ENCODE results near the gene REXO4. TPM values are rescaled to one million over a fixed set of nuclear protein-coding genes. Genes with fewer than 3 reads are reported as not detected.

REXO4 gene
- total and polyA plus RNA-seq, 10 of the 15 experiments (the other 5 are each of a cell fraction or from before 2014, with no cell fraction given) = 2.7 to 43.9 (median 30.5) TPM

DNA sequence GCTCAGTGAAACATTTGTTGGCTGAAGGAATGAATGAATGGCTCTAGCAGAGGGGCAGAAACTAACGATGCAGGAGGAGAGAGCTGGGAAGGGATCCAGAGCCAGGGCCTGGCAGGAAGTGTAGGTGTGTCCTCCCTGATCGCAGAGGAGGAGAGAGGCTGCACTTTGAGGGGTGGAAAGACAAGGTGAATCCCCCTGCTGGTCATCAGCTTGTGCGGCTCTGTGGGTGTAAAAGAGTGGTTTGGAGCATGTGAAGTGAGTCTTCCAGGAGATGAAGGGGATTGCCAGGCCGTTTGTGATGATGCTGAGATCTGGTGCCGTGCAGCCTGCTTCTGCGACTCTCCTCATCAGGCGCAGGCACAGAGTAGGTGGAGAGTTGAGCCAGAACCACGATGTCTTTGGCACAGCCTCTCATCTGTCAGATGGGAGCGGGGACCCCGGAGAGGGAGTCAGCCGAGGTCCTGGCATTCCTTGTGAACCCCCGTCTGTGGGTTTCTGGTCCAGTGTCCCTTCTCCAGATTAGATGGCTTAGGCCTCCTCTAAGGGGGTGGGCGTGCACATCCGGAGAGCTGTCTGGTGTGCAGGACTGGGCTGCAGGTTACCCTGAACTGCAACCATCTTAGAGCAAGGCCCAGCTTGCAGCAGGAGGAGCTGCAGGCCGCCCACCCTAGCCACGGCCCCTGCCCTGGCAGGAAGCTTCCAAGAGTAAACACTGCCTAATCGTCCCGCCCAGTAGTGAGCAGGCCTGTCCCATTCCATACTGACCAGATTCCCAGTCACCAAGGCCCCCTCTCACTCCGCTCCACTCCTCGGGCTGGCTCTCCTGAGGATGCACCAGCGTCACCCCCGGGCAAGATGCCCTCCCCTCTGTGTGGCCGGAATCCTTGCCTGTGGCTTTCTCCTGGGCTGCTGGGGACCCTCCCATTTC lies 4.1 kb upstream of the REXO4 start, which contains the start of gene ADAMTS13 (continued):
- TF ChIP-seq, protein P1, sequence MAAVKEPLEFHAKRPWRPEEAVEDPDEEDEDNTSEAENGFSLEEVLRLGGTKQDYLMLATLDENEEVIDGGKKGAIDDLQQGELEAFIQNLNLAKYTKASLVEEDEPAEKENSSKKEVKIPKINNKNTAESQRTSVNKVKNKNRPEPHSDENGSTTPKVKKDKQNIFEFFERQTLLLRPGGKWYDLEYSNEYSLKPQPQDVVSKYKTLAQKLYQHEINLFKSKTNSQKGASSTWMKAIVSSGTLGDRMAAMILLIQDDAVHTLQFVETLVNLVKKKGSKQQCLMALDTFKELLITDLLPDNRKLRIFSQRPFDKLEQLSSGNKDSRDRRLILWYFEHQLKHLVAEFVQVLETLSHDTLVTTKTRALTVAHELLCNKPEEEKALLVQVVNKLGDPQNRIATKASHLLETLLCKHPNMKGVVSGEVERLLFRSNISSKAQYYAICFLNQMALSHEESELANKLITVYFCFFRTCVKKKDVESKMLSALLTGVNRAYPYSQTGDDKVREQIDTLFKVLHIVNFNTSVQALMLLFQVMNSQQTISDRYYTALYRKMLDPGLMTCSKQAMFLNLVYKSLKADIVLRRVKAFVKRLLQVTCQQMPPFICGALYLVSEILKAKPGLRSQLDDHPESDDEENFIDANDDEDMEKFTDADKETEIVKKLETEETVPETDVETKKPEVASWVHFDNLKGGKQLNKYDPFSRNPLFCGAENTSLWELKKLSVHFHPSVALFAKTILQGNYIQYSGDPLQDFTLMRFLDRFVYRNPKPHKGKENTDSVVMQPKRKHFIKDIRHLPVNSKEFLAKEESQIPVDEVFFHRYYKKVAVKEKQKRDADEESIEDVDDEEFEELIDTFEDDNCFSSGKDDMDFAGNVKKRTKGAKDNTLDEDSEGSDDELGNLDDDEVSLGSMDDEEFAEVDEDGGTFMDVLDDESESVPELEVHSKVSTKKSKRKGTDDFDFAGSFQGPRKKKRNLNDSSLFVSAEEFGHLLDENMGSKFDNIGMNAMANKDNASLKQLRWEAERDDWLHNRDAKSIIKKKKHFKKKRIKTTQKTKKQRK (IDR thresholded peaks at IDR 0.05; ENCODE audit: low read depth, low read length) = no peak
- TF ChIP-seq BCL11A (IDR thresholded peaks at IDR 0.05; ENCODE audit: low read depth, low read length) (no peak), TBL1XR1 (IDR thresholded peaks at IDR 0.05; ENCODE audit: low read depth, low read length) (no peak), BRCA1 (IDR thresholded peaks at IDR 0.05; ENCODE audit: low read depth, low read length) (no peak), SIN3A (IDR thresholded peaks at IDR 0.05; ENCODE audit: low read depth, low read length) (no peak), CBX3 (IDR thresholded peaks at IDR 0.05; ENCODE audit: borderline replicate concordance, low read depth) (no peak), MEF2A (IDR thresholded peaks at IDR 0.05; ENCODE audit: insufficient read depth, low read depth, low read length) (no peak), BMI1 (IDR thresholded peaks at IDR 0.05; ENCODE audit: borderline replicate concordance) (no peak), POLR2AphosphoS2 (IDR thresholded peaks at IDR 0.05; ENCODE audit: low read depth, low read length) (no peak), TCF12 (IDR thresholded peaks at IDR 0.05; ENCODE audit: low read depth, low read length) (peak; percentile 49; the same call in 1 of the 2 replicates)
- TF ChIP-seq, protein P2, sequence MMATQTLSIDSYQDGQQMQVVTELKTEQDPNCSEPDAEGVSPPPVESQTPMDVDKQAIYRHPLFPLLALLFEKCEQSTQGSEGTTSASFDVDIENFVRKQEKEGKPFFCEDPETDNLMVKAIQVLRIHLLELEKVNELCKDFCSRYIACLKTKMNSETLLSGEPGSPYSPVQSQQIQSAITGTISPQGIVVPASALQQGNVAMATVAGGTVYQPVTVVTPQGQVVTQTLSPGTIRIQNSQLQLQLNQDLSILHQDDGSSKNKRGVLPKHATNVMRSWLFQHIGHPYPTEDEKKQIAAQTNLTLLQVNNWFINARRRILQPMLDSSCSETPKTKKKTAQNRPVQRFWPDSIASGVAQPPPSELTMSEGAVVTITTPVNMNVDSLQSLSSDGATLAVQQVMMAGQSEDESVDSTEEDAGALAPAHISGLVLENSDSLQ (IDR thresholded peaks at IDR 0.05) = peak; percentile 53; the same call in 1 of the 2 replicates
- TF ChIP-seq, protein P3, sequence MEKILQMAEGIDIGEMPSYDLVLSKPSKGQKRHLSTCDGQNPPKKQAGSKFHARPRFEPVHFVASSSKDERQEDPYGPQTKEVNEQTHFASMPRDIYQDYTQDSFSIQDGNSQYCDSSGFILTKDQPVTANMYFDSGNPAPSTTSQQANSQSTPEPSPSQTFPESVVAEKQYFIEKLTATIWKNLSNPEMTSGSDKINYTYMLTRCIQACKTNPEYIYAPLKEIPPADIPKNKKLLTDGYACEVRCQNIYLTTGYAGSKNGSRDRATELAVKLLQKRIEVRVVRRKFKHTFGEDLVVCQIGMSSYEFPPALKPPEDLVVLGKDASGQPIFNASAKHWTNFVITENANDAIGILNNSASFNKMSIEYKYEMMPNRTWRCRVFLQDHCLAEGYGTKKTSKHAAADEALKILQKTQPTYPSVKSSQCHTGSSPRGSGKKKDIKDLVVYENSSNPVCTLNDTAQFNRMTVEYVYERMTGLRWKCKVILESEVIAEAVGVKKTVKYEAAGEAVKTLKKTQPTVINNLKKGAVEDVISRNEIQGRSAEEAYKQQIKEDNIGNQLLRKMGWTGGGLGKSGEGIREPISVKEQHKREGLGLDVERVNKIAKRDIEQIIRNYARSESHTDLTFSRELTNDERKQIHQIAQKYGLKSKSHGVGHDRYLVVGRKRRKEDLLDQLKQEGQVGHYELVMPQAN (conservative IDR thresholded peaks at IDR 0.05) = no peak
- TF ChIP-seq, protein P4, sequence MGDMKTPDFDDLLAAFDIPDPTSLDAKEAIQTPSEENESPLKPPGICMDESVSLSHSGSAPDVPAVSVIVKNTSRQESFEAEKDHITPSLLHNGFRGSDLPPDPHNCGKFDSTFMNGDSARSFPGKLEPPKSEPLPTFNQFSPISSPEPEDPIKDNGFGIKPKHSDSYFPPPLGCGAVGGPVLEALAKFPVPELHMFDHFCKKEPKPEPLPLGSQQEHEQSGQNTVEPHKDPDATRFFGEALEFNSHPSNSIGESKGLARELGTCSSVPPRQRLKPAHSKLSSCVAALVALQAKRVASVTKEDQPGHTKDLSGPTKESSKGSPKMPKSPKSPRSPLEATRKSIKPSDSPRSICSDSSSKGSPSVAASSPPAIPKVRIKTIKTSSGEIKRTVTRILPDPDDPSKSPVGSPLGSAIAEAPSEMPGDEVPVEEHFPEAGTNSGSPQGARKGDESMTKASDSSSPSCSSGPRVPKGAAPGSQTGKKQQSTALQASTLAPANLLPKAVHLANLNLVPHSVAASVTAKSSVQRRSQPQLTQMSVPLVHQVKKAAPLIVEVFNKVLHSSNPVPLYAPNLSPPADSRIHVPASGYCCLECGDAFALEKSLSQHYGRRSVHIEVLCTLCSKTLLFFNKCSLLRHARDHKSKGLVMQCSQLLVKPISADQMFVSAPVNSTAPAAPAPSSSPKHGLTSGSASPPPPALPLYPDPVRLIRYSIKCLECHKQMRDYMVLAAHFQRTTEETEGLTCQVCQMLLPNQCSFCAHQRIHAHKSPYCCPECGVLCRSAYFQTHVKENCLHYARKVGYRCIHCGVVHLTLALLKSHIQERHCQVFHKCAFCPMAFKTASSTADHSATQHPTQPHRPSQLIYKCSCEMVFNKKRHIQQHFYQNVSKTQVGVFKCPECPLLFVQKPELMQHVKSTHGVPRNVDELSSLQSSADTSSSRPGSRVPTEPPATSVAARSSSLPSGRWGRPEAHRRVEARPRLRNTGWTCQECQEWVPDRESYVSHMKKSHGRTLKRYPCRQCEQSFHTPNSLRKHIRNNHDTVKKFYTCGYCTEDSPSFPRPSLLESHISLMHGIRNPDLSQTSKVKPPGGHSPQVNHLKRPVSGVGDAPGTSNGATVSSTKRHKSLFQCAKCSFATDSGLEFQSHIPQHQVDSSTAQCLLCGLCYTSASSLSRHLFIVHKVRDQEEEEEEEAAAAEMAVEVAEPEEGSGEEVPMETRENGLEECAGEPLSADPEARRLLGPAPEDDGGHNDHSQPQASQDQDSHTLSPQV (IDR thresholded peaks at IDR 0.05) = no peak
- TF ChIP-seq, protein P5, sequence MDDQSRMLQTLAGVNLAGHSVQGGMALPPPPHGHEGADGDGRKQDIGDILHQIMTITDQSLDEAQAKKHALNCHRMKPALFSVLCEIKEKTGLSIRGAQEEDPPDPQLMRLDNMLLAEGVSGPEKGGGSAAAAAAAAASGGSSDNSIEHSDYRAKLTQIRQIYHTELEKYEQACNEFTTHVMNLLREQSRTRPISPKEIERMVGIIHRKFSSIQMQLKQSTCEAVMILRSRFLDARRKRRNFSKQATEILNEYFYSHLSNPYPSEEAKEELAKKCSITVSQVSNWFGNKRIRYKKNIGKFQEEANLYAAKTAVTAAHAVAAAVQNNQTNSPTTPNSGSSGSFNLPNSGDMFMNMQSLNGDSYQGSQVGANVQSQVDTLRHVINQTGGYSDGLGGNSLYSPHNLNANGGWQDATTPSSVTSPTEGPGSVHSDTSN (IDR thresholded peaks at IDR 0.05; ENCODE audit: insufficient replicate concordance, low read depth, low read length) = no peak

Measured in GM12878 (cell line).